Measurements from ENCODE around the gene PLOD2. TPM values are rescaled to one million over a fixed set of nuclear protein-coding genes. Genes with fewer than 3 reads are reported as not detected.

PLOD2 gene
- total RNA-seq, 1 donor from 2014 or later, result 45.6 TPM

DNA sequence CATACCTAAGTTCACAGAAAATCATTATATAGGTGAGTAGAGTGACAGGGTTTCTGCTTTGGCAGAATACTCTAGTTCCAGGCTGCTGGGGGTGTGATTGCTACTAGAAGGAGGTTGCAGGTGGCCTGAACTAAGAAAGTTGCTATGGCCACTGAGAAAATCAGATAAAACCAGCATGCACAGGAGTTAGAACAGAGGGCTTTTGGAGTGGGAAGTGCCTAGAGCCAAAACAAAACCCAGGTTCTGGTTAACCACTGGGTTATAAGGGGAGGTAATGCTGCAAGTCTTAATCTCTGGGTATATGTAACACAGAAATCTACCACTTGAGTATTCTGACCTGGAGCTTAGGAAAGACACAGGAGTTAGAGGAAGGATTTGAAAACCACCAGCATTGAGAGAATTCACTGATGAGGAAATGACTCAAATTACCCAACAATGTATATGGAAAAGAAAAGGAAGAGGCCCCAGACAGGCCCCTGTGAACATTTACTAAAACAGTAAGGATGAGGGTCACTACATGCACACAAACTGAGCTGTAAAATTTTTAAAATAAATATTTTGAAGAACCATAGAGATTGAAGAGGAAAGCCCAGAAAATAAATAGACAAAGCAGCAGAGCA, 60.0 kb downstream of the PLOD2 start:
- no peaks in the 10 kb centered on the region for H3K4me1 Mint-ChIP-seq (ENCODE audit: low read depth, unreplicated experiment)
- no peaks in the 10 kb centered on the region for H3K9me3 Mint-ChIP-seq (ENCODE audit: unreplicated experiment)
- H3K36me3 Mint-ChIP-seq (ENCODE audit: unreplicated experiment), result no peaks in the 10 kb centered on the region
- TF ChIP-seq, protein P1, sequence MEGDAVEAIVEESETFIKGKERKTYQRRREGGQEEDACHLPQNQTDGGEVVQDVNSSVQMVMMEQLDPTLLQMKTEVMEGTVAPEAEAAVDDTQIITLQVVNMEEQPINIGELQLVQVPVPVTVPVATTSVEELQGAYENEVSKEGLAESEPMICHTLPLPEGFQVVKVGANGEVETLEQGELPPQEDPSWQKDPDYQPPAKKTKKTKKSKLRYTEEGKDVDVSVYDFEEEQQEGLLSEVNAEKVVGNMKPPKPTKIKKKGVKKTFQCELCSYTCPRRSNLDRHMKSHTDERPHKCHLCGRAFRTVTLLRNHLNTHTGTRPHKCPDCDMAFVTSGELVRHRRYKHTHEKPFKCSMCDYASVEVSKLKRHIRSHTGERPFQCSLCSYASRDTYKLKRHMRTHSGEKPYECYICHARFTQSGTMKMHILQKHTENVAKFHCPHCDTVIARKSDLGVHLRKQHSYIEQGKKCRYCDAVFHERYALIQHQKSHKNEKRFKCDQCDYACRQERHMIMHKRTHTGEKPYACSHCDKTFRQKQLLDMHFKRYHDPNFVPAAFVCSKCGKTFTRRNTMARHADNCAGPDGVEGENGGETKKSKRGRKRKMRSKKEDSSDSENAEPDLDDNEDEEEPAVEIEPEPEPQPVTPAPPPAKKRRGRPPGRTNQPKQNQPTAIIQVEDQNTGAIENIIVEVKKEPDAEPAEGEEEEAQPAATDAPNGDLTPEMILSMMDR (IDR thresholded peaks at IDR 0.05; ENCODE audit: partially characterized antibody, unreplicated experiment), result no peak
- H3K27ac Mint-ChIP-seq (ENCODE audit: unreplicated experiment), result no peak overlapping the region
- H3K4me3 Mint-ChIP-seq (ENCODE audit: unreplicated experiment), result no peak overlapping the region
- no peak for DNase-seq
- H3K27me3 Mint-ChIP-seq (ENCODE audit: unreplicated experiment), result no peaks in the 10 kb centered on the region

- Mint-ChIP-seq H3K27me3 (ENCODE audit: unreplicated experiment) (no peaks in the 10 kb centered on the region), H3K4me3 (ENCODE audit: unreplicated experiment) (no peak overlapping the region), H3K27ac (ENCODE audit: unreplicated experiment) (no peak overlapping the region), H3K4me1 (ENCODE audit: low read depth, unreplicated experiment) (no peaks in the 10 kb centered on the region), H3K36me3 (ENCODE audit: unreplicated experiment) (peaks cover 4% of the 10 kb centered on the region), H3K9me3 (ENCODE audit: unreplicated experiment) (peaks cover 3% of the 10 kb centered on the region)
- TF ChIP-seq, protein P1 (IDR thresholded peaks at IDR 0.05; ENCODE audit: partially characterized antibody, unreplicated experiment), result no peak
- no peak for DNase-seq
Observed at GRCh38 chr3:146100180-146100579, 60.8 kb downstream of the PLOD2 start.

DNA sequence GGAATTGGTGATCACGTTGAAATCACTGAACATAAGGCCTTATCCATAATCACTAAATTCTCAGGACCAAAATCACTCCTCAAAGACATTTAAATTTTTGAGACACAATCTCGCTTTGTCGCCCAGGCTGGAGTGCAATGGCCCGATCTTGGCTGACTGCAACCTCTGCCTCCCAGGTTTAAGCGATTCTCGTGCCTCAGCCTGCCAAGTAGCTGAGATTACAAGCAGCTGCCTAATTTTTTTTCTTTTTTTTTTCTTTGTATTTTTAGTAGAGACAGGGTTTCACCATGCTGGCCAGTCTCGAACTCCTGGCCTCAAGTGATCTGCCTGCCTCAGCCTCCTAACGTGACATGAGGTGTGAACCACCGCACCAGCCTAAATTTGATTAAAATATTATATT, 61.7 kb downstream of the PLOD2 start:
- Mint-ChIP-seq H3K4me1 (ENCODE audit: low read depth, unreplicated experiment) (no peaks in the 10 kb centered on the region), H3K27me3 (ENCODE audit: unreplicated experiment) (no peaks in the 10 kb centered on the region), H3K9me3 (ENCODE audit: unreplicated experiment) (peaks cover 5% of the 10 kb centered on the region), H3K27ac (ENCODE audit: unreplicated experiment) (no peak overlapping the region), H3K4me3 (ENCODE audit: unreplicated experiment) (no peak overlapping the region), H3K36me3 (ENCODE audit: unreplicated experiment) (peaks cover 7% of the 10 kb centered on the region)
- TF ChIP-seq, protein P1 (IDR thresholded peaks at IDR 0.05; ENCODE audit: partially characterized antibody, unreplicated experiment), result no peak
- DNase-seq, result no peak

GRCh38 chr3:146093896-146094295, 67.1 kb downstream of the PLOD2 start:
- H3K9me3 Mint-ChIP-seq (ENCODE audit: unreplicated experiment), result peaks cover 5% of the 10 kb centered on the region
- TF ChIP-seq, protein P1 (IDR thresholded peaks at IDR 0.05; ENCODE audit: partially characterized antibody, unreplicated experiment), result no peak
- peaks cover 7% of the 10 kb centered on the region for H3K36me3 Mint-ChIP-seq (ENCODE audit: unreplicated experiment)
- H3K27ac Mint-ChIP-seq (ENCODE audit: unreplicated experiment), result no peak overlapping the region
- no peak for DNase-seq
- H3K27me3 Mint-ChIP-seq (ENCODE audit: unreplicated experiment), result no peaks in the 10 kb centered on the region
- H3K4me3 Mint-ChIP-seq (ENCODE audit: unreplicated experiment), result no peak overlapping the region
- H3K4me1 Mint-ChIP-seq (ENCODE audit: low read depth, unreplicated experiment), result peaks cover 2% of the 10 kb centered on the region

- H3K4me3 Mint-ChIP-seq (ENCODE audit: unreplicated experiment), result no peak overlapping the region
- no peaks in the 10 kb centered on the region for H3K27me3 Mint-ChIP-seq (ENCODE audit: unreplicated experiment)
- no peak for DNase-seq
- TF ChIP-seq, protein P1 (IDR thresholded peaks at IDR 0.05; ENCODE audit: partially characterized antibody, unreplicated experiment), result no peak
- H3K4me1 Mint-ChIP-seq (ENCODE audit: low read depth, unreplicated experiment), result peaks cover 2% of the 10 kb centered on the region
- H3K27ac Mint-ChIP-seq (ENCODE audit: unreplicated experiment), result no peak overlapping the region
- H3K9me3 Mint-ChIP-seq (ENCODE audit: unreplicated experiment), result peaks cover 5% of the 10 kb centered on the region
- H3K36me3 Mint-ChIP-seq (ENCODE audit: unreplicated experiment), result peaks cover 7% of the 10 kb centered on the region
Observed at GRCh38 chr3:146092230-146092629, 68.8 kb downstream of the PLOD2 start.
